GM21576 (cell line): ENCODE results near the gene NCS1.

Source experiments
- ATAC-seq: cut with Tn5 transposase; IDR thresholded peaks from one replicate; pipeline ENCODE4 v1.9.1; 2021; ENCODE audit warnings: mild to moderate bottlenecking, moderate library complexity; ENCODE audit not compliant: unreplicated experiment

Gene NCS1

GRCh38 chr9:130172161-130172857, at the start of gene NCS1:
TSS of gene NCS1 (plus strand) at chr9:130172404. CDS start at chr9:130172664, 260 bp downstream.
- no peak for ATAC-seq

DNA sequence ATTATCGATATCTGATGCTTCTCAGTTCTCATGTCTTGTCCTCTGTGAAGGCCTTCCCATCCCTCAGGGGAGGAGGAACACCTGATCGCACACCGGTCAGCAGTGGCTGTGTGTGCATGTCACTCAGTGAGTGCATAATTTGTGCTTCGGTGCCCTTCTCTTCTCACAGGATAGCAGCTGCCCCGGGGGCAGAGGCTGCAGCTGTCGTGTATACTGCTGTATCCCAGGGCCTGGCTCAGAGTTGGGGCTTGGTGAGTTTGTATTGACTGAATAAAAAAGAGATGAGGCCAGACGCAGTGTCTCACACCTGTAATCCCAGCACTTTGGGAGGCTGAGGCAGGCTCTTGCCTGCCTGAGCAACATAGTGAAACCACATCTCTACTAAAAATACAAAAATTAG, 49.7 kb upstream of the NCS1 start:
- ATAC-seq, result no peak

DNA sequence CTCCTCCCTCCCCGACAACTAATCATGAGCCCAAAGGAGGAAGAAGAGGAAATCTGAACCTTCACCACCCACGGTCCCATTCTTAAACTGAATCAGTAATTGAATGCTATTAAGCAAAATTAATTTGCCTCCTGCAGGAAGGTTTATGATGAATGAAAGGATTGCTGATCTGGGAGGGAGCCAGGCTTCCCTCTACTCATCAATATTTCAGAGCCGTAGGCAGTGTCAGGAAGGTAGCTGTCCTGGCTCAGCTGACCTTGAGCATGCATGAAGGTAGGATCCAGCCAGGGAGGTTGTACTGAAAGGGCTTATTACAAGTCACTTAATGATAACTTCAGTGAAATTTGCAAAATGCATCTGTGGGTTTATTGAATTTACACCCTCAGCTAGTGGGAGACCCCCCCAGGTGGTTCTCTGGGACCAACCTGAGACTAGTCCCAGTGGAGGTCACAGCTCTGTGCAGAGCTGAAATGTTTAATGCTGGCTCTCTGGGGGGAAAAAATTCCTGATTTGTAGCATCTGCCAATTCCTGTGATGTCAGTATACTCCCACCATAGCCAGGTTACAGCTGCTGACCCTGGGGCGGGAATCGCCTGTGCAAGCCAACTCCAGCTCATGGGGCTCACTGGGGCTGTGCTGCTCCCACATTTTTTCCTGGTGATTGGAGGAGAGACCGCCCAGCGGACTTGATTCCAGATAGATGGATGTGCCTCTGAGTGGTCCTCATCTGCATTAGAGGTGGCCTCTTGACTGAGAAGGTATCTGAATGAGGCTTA, 47.9 kb upstream of the NCS1 start:
- ATAC-seq, result no peak

DNA sequence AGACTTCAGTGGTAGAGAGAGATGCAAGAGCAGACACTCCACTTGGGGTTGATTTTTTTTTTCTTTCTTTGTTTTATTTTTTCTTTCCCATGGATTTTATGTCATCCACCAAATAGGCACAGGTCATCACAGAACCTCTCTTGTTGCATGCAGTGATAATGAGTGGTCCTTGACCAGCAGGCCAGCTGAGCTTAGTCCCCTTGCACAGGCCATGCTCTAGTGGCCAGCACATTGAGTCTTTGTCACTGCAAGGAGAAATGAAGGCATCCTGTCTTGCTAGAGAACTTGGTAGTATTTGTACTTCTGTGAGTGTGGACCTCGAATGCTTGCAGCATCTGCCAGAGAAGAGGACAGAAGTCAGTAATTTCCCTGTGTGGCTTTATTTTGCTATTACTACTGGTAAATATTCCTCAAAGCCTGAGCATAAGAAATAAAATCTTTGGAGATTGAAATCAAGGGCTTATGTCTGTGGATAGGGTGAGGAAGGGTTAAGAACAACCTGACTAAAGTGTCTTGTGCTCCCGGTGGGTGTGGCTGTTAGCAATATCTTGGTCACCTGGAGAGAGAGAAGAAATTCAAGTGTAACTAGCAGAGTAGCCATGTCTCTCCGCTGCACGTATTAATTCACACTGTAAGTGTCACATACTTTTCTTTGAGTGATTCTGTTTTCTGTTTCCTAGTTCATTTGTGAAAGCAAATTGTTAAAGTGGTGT, 45.3 kb upstream of the NCS1 start:
- ATAC-seq, result no peak

DNA sequence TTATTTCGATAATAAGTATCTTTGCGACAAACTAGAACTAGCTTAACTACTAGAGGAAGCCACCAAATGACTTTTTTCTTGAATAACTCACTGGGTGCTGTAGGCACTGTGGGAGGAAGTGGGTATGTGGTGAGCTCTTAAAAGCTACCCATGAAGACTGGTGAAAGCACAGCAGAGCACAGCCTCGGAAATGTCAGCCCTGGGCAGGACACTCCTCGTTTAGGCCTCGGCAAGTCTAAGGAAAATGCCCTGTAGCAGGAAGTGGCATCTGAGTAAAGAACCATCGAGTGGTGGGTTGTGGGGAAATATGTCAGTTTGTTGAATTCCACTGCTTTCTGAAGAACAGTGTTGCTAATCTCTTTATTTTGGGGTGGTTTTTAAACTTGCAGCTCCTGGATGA, 44.0 kb upstream of the NCS1 start:
- no peak for ATAC-seq

DNA sequence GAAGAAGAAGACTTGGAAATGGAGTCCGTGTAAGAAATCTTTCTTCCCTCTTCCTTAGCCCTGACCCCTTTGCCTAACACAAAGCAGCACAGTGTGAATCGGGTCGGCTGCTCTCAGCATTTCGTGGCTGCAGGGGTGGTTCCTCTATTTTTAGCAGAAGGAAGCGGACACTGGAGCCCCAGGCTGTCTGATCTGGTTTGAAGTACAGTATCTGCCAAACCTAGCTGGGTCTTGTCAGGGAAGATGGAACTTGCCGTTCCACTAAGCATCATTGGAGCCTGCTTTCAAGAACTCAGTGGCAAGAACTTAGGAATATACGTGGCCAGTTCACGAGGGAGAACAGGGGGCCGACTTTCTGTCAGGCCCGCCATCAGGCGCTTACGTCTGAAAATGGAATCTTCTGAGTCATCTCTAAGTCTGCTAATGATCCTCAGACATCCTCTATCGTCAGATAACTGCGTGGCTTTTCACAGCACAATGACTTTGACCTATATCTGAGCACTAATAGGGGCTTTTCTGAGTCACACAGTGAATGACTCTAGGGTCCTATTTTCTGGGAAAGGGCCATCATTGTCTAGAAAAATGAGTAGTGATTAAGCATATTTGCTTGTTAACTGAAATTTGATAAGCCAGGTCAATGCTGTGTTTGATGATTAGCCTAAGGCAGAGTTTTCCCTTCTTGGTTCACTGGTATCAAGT, 43.3 kb upstream of the NCS1 start:
- peak; percentile 58 for ATAC-seq

DNA sequence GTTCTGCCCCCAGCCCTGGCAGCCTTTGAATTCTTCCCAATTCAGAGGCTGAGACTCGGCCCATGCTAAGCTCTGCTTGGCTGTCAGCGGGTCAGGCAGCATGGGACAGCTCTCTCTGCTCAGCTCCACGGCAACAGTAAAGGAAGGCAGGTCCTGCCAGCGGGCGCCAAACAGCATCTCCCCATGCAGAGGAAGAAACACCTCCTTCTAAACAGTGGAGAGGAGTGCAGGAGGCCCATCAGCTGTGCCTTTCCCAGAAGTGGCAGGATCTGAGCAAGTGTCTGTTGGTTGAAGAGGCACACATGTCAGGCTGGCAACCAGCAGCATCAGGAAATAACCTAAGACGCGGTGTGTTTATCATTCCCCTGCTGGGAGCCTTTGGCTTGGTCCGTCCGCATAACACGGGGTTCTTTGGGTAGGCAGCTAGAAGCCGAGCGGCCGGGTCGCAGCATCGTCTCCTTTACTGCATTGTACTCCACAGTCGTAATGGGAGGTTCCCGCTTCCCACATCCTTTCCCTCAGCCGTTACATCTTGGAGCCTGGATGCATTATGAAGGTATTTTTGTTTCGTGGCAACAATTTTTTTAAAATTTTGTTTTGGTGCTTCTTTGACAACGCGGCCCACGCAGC, 42.7 kb upstream of the NCS1 start:
- ATAC-seq, result no peak

GRCh38 chr9:130132746-130133145, 39.5 kb upstream of the NCS1 start:
- no peak for ATAC-seq

DNA sequence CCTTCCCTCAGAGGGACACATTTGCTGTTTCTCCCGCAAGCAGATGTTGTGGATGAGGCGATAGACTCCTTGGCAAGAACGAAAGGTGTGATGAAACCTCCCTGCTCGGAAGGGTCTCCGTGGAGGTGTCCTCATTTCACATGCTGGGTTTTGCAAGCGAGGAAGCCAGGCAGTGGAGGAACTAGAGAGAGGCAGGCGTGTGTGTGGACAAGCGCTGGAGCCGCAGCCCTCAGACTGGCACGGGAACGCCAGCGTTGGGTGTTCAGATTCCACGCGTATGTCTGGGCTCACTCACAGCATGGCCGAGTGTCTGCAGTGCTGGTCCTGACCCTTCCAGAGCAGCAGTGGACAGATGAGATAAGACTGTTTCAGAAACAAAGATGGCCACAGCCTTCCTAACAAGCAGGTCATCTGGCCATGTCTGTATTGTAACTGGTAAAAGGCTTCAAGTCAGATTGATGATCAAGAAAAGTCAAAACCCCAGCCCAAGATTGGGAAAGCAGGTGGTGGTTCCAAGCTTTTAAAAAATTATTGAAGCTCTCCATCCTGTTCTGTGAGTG, 35.0 kb upstream of the NCS1 start:
- ATAC-seq, result no peak

DNA sequence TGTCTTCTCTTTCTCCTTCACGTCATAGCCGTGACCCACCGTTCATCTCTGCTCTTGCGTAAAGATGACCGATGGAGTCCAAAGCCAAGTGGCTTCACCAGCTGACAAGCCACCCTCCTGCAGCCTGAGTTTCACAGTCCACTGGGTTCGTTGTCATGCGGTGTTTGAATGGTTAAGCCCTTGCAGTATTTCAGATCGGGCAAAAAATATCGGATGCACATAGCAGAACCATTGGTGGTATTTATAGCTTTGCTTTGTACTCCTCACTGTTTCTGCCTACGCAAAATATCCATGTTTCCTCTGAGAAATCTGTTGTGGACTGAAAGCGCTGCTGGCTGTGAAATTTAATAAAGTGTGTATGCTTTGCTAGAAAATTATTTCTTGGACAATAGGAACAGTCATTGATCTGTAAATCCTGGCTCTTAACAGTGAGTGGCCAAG, 34.5 kb upstream of the NCS1 start:
- no peak for ATAC-seq

- ATAC-seq, result no peak
These were observed 34.0 kb upstream of the NCS1 start for GRCh38 chr9:130138171-130138653.

- ATAC-seq, result no peak
These were observed 33.4 kb upstream of the NCS1 start for GRCh38 chr9:130138791-130139190.

DNA sequence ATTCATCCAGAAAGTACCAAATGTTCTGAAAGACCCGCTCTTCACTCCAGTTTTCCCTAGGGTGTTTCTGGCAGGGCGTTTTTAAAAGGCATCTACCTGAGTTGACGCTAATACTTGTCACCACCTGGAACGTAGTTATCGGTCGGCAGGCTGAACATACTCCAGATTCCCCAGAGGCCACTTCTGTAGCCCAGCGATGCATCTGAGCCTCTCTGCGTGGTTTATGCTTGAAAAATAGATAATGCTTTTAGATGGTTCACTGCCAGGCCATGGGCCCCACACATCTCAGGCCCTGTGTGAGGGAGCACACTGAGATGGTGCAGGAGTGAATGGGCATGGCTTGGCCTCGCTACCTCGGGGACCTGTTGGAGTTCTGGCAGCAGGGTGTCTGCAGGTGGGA, 33.0 kb upstream of the NCS1 start:
- ATAC-seq, result no peak

- ATAC-seq, result no peak
These were observed 31.5 kb upstream of the NCS1 start for GRCh38 chr9:130140706-130141105.

- ATAC-seq, result no peak
These were observed 30.1 kb upstream of the NCS1 start for GRCh38 chr9:130142056-130142455.

- ATAC-seq, result no peak
These were observed 29.6 kb upstream of the NCS1 start for GRCh38 chr9:130142641-130143040.

DNA sequence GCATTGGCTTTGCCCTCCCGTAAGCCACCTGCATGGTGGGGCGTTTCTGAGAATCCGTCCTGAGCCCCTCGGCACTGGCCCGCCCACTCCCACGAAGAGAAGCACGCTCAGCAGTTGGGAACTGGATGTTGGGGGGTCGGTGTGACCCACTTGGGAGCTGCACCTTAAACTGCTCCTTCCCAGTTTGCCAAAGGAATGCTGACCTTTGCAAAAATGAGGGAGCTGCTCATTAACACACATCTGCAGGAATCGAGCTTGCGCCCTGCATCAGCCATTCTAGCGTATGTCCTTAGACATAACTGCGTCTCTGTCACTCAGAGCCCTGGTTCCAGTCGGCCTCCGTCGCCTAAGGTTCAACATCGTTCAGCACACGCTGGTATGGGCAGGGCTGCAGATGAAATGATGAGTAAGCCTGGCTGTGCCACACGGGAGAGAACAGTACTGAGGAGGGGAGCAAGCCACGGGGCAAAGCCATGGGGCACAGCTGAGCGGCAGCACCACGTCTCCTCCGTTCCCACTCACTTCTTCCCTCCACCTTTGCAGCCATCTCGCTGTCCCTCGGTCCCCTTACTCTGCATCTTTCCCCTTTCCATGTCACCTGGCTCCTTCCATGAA, 28.8 kb upstream of the NCS1 start:
- no peak for ATAC-seq

DNA sequence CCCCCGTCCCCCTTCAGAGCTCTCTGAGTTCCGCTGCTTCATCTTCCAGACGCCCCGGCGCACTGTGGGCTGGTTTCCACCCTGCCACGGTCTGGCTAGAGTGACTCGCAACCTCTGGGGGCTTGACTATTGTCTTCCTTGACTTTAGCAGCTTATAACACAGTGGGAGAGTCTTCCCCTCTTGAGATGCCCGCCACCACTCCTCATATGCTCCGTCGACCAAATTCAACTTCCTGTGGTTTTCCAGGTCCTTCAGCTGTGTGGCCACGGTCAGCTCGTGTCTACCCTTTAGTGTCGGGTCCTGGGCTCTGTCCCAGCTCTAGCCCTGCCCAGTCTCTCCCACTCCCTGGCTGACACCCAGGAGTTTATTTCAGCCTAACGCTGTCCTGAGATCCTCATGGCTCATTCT, 28.2 kb upstream of the NCS1 start:
- no peak for ATAC-seq

DNA sequence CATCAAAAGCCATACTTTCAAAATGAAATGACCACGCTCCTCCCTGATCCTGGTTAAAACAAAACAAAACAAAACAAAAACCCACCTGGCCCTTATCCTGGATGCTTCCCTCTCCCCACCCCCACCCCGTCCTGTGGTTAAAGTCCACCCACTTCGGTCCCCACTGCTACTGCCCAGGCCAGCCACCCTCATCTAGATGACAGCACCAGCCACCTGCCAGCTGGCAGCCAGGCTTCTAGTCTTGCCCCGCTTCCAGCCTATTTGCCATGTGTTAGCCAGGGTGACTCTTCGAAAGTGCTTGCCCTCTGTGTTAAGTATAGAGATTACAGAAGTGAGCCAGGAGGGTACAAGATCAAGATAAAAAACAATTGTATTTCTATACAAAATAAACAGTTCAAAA, 27.5 kb upstream of the NCS1 start:
- ATAC-seq, result no peak

GRCh38 chr9:130145658-130146057, 26.5 kb upstream of the NCS1 start:
- ATAC-seq, result no peak
